ENCODE measurements around the gene WBP2. TPM values are rescaled to one million over a fixed set of nuclear protein-coding genes. Genes with fewer than 3 reads are reported as not detected.
A peak's percentile ranks its signal among the peaks of the same experiment; 100 is the strongest.

Gene WBP2
- total and polyA plus RNA-seq, 2 of the 13 experiments (the other 11 are each of a cell fraction or from before 2014, with no cell fraction given): 29.2 to 29.5 TPM

- TF ChIP-seq ZNF841 (CRISPR knock-in tag; IDR thresholded peaks at IDR 0.05; ENCODE audit: borderline replicate concordance) (peak; percentile 68; the same call in 1 of the 2 replicates), BCL3 (CRISPR knock-in tag; IDR thresholded peaks at IDR 0.05) (peak; percentile 83), ZNF138 (CRISPR knock-in tag; IDR thresholded peaks at IDR 0.05; ENCODE audit: low read depth) (peak; percentile 49; the same call in 1 of the 2 replicates), ZNF318 (CRISPR knock-in tag; IDR thresholded peaks at IDR 0.05) (no peak), CCDC6 (CRISPR knock-in tag; IDR thresholded peaks at IDR 0.05) (peak; percentile 92), ETV6 (CRISPR knock-in tag; conservative IDR thresholded peaks at IDR 0.05) (peak; percentile 25; the same call in 1 of the 2 replicates), ZSCAN21 (CRISPR knock-in tag; IDR thresholded peaks at IDR 0.05; ENCODE audit: borderline replicate concordance) (peak; percentile 59; the same call in 1 of the 2 replicates), ZNF670 (CRISPR knock-in tag; IDR thresholded peaks at IDR 0.05; ENCODE audit: borderline replicate concordance) (no peak), ZNF430 (CRISPR knock-in tag; IDR thresholded peaks at IDR 0.05) (peak; percentile 81; the same call in 1 of the 2 replicates), ZFY (CRISPR knock-in tag; IDR thresholded peaks at IDR 0.05) (peak; percentile 97), POGK (CRISPR knock-in tag; conservative IDR thresholded peaks at IDR 0.05) (peak; percentile 70; the same call in 1 of the 2 replicates), MBD4 (IDR thresholded peaks at IDR 0.05; ENCODE audit: borderline replicate concordance, low read length) (no peak), POLR2G (IDR thresholded peaks at IDR 0.05; ENCODE audit: low read depth, low read length) (peak; percentile 95), RELA (CRISPR knock-in tag; IDR thresholded peaks at IDR 0.05) (no peak), STAT5B (CRISPR knock-in tag; IDR thresholded peaks at IDR 0.05) (peak; percentile 61; the same call in 1 of the 2 replicates), ZNF143 (CRISPR knock-in tag; IDR thresholded peaks at IDR 0.05) (peak; percentile 49; the same call in 1 of the 2 replicates), ZC3H13 (CRISPR knock-in tag; IDR thresholded peaks at IDR 0.05) (peak; percentile 95), NR1H2 (CRISPR knock-in tag; IDR thresholded peaks at IDR 0.05; ENCODE audit: borderline replicate concordance, low read depth) (peak; percentile 71; the same call in 1 of the 2 replicates)
These were observed 41.5 kb upstream of the WBP2 start, which contains the start of gene TRIM65 (continued) for GRCh38 chr17:75896415-75897159.

Data from HepG2 (cell line).